Activated CD8-positive, alpha-beta T cell treated with anti-CD3 and anti-CD28 coated beads for 36 hours (primary cell): ENCODE data around the gene EML3. TPM values are rescaled to one million over a fixed set of nuclear protein-coding genes. Genes with fewer than 3 reads are reported as not detected.
"Not testable (repeated sequence)": the region's sequence is repeated elsewhere in the genome, so short reads cannot be mapped to it uniquely, and the experiment has no call there.

Experiments
- ATAC-seq: fragments of 200-7000 bp; cut with Tn5 transposase; one replicate; pipeline ENCODE4 v1.10.0; 2021; ENCODE audit warnings: mild to moderate bottlenecking, moderate library complexity
- CTCF ChIA-PET: fragments of 350-600 bp; sonication (Branson Sonifier 250); formaldehyde crosslinking; loops from one replicate; lab custom pipeline; 2021; ENCODE audit warnings: antibody characterized with exemption; lab: Charles Lee
- POLR2A ChIA-PET: fragments of 350-600 bp; sonication (Branson Sonifier 250); formaldehyde crosslinking; loops from one replicate; lab custom pipeline; 2021; ENCODE audit warnings: antibody characterized with exemption; lab: Charles Lee
- DNase-seq: peaks from one replicate; pipeline ENCODE4 v3.0.0-alpha.2; 2020
- H3K27ac Mint-ChIP-seq: one replicate; pipeline ENCODE4 v1.8.0; 2021; ENCODE audit warnings: mild to moderate bottlenecking, mixed read lengths
- H3K27me3 Mint-ChIP-seq: one replicate; pipeline ENCODE4 v1.8.0; 2021; ENCODE audit warnings: mixed read lengths
- H3K36me3 Mint-ChIP-seq: one replicate; pipeline ENCODE4 v1.8.0; 2021; ENCODE audit warnings: low read depth, mixed read lengths
- H3K4me1 Mint-ChIP-seq: one replicate; pipeline ENCODE4 v1.8.0; 2021; ENCODE audit warnings: low read depth, mixed read lengths
- H3K4me3 Mint-ChIP-seq: one replicate; pipeline ENCODE4 v1.8.0; 2021; ENCODE audit warnings: mild to moderate bottlenecking, moderate library complexity, mixed read lengths
- H3K9me3 Mint-ChIP-seq: one replicate; pipeline ENCODE4 v1.8.0; 2021; ENCODE audit warnings: mixed read lengths
- intact Hi-C: fragments of 100-400 bp; cut with micrococcal nuclease; formaldehyde crosslinking; loops from one replicate; pipeline ENCODE4 v1.10.0; 2022
- total RNA-seq, 2 experiments: library from RNA; stranded (reverse); gene quantifications; one replicate each; pipeline ENCODE4 v1.2.3, GENCODE V29; 2021
- TF ChIP-seq, protein P1 (sequence below): fragments of 200-600 bp; IDR thresholded peaks from one replicate; pipeline ENCODE4 v1.8.0; 2022; ENCODE audit warnings: antibody characterized with exemption, mild to moderate bottlenecking

The EML3 gene
- total RNA-seq, 2 experiments from 2014 or later = 115 to 120 TPM

DNA sequence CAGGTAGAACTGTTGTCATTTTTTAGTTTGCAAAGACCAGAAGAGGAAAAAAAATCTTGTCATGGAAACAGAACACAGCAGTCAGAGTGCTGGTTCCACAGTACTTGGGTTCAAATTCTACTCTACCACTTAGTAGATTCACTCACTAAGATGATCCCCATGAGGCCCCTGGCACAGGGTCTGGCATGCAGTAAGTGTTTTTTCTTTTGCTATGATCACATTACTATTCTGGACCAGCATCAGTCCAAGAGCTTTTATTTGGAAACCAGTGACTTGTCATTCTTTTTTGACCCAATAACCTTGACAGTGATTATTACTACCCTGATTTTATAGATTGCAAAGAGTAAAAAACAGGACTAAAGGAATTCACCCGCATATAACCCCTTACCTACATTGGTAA lies 43.0 kb downstream of the EML3 start:
- Mint-ChIP-seq H3K27me3 (no peaks in the 10 kb centered on the region), H3K27ac (peak overlapping the region; percentile 59), H3K36me3 (peaks cover 85% of the 10 kb centered on the region), H3K4me1 (peaks cover 62% of the 10 kb centered on the region), H3K9me3 (no peaks in the 10 kb centered on the region), H3K4me3 (peak overlapping the region; percentile 1)
- ATAC-seq (no peak), DNase-seq (no peak)
- ChIA-PET POLR2A (interaction anchor here (0.6 to 11.0 kb wide), 10 partner anchors 13 to 311 kb away, joined by 3 to 156 read pairs (median 4); partner anchors contain the start of genes AHNAK, MTA2, SLC3A2 and TUT1), CTCF (interaction anchor here (0.7 to 4.9 kb wide), 6 partner anchors 10 to 145 kb away, joined by 3 to 29 read pairs (median 6); partner anchors contain the start of gene TUT1)
- TF ChIP-seq, protein P1, sequence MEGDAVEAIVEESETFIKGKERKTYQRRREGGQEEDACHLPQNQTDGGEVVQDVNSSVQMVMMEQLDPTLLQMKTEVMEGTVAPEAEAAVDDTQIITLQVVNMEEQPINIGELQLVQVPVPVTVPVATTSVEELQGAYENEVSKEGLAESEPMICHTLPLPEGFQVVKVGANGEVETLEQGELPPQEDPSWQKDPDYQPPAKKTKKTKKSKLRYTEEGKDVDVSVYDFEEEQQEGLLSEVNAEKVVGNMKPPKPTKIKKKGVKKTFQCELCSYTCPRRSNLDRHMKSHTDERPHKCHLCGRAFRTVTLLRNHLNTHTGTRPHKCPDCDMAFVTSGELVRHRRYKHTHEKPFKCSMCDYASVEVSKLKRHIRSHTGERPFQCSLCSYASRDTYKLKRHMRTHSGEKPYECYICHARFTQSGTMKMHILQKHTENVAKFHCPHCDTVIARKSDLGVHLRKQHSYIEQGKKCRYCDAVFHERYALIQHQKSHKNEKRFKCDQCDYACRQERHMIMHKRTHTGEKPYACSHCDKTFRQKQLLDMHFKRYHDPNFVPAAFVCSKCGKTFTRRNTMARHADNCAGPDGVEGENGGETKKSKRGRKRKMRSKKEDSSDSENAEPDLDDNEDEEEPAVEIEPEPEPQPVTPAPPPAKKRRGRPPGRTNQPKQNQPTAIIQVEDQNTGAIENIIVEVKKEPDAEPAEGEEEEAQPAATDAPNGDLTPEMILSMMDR = no peak
- intact Hi-C loops = no loop called here

DNA sequence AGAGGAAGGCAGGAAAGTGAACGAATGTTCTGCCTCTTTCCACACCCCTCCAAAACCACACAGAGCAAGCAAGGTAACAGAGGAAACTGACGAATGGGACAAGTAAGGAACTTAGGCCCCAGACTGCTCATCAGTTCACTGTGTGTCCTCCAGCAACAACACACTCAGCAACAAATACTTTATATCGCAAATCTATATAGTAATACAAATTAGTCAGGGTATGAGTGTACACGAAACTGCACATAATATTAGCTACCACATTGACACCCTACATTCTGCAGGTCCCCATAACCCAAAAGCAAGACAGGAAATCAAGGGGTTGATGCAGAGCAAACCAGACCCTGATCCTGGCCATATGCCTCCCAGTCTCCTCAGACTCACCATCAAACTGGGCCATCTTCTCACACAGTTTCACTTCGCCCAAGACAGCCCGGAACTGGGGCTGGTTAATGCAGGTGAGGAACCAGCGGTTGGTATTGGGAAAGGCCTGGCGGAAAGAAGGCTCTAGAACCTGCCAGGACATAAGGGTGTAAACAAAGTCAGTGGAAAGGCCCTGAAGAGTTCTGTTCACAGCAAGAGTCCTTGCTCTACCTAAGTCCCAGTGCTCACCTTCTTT lies 45.4 kb downstream of the EML3 start:
- ChIA-PET CTCF (interaction anchor here (2.3 to 4.9 kb wide), 2 partner anchors 24 to 142 kb away, joined by 16 to 29 read pairs; no protein-coding TSS in a partner anchor), POLR2A (interaction anchor here (1.6 to 11.0 kb wide), 2 partner anchors 10 to 24 kb away, joined by 5 to 156 read pairs; partner anchors contain the start of gene TUT1)
- no peaks in the 10 kb centered on the region for H3K9me3 Mint-ChIP-seq
- H3K4me1 Mint-ChIP-seq = peaks cover 57% of the 10 kb centered on the region
- H3K36me3 Mint-ChIP-seq = peaks cover 71% of the 10 kb centered on the region
- H3K27me3 Mint-ChIP-seq = no peaks in the 10 kb centered on the region
- ATAC-seq (peak; percentile 49), DNase-seq (no peak)
- peak overlapping the region; percentile 61 for H3K27ac Mint-ChIP-seq
- TF ChIP-seq, protein P1 = no peak
- intact Hi-C loops = no loop called here
- H3K4me3 Mint-ChIP-seq = no peak overlapping the region

DNA sequence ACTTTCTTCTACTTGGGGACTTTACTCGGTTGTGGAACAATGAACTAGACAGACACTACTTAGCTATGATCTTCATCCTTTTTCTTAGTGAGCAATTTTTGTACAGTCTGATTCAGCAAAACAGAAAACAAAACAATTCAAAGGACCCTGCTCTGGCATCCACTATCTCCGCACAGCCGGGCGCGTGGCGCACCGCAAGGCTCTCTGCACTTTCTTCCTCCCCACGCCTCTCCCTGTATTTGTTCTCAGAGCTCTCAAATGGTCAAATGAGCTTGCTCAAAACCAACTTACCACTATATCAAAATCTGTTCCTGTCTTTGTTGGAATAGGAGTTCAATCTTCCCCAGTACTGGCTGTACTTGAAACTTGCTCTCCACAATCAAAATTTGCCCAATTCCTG lies 46.3 kb downstream of the EML3 start:
- POLR2A ChIA-PET = interaction anchor here (0.8 to 11.0 kb wide), 6 partner anchors 8 to 167 kb away, joined by 3 to 156 read pairs (median 4); partner anchors contain the start of genes EEF1G and TUT1
- Mint-ChIP-seq H3K36me3 (peaks cover 67% of the 10 kb centered on the region), H3K4me3 (no peak overlapping the region), H3K9me3 (no peaks in the 10 kb centered on the region), H3K27ac (peak overlapping the region; percentile 68), H3K27me3 (no peaks in the 10 kb centered on the region), H3K4me1 (peaks cover 55% of the 10 kb centered on the region)
- DNase-seq (no peak), ATAC-seq (no peak)
- CTCF ChIA-PET = interaction anchor here (1.0 to 3.8 kb wide), 7 partner anchors 8 to 147 kb away, joined by 3 to 19 read pairs (median 4); partner anchors contain the start of genes SCGB1A1 and TUT1
- TF ChIP-seq, protein P1 = no peak
- intact Hi-C loops = no loop called here

GRCh38 chr11:62565100-62565802 lies 47.3 kb downstream of the EML3 start:
- peak overlapping the region; percentile 47 for H3K27ac Mint-ChIP-seq
- ChIA-PET CTCF (interaction anchor here (1.0 to 3.8 kb wide), 6 partner anchors 9 to 146 kb away, joined by 3 to 19 read pairs (median 4); partner anchors contain the start of genes SCGB1A1 and TUT1), POLR2A (interaction anchor here (0.6 to 11.0 kb wide), 7 partner anchors 9 to 166 kb away, joined by 3 to 156 read pairs (median 3); partner anchors contain the start of genes EEF1G and TUT1)
- TF ChIP-seq, protein P1 = no peak
- peaks cover 66% of the 10 kb centered on the region for H3K36me3 Mint-ChIP-seq
- peaks cover 57% of the 10 kb centered on the region for H3K4me1 Mint-ChIP-seq
- ATAC-seq (no peak), DNase-seq (no peak)
- H3K9me3 Mint-ChIP-seq = no peaks in the 10 kb centered on the region
- H3K4me3 Mint-ChIP-seq = no peak overlapping the region
- H3K27me3 Mint-ChIP-seq = no peaks in the 10 kb centered on the region
- intact Hi-C loops = no loop called here

DNA sequence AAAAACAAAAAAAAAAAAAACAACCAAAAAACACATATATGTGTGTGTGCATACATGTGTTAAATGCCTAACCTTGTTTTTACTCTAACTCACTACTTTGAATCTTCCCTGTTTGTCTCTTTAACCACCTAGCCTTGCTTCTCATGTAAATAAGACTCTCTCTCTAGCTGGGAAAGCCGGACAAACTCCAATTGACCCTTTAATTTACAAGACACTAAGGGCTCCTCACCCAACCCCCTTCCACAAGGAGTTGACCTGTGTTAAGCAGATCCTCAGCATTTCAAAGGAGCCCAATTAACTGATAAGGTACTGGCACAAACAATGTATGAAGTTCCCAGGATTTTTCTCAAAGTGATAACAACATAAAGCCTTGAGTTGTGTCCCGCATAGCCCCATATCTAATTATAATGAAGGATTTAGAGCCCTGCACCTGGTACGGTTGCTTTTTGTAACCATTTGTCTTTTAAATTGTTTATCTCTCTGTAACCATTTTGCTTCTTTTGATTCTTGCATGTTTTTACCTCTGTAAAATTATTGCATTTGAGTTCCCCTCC lies 50.8 kb downstream of the EML3 start:
- H3K4me3 Mint-ChIP-seq, H3K27me3 Mint-ChIP-seq, ATAC-seq, DNase-seq, intact Hi-C loops, H3K9me3 Mint-ChIP-seq: not testable (repeated sequence)
- peaks cover 62% of the 10 kb centered on the region for H3K4me1 Mint-ChIP-seq
- ChIA-PET CTCF (interaction anchor here (1.0 to 5.4 kb wide), 7 partner anchors 8 to 167 kb away, joined by 3 to 80 read pairs (median 14); partner anchors contain the start of gene EEF1G), POLR2A (interaction anchor here (14.2 kb wide), 1 partner anchor 8 kb away, joined by 156 read pairs; the partner anchor contains the start of gene EEF1G)
- peaks cover 65% of the 10 kb centered on the region for H3K36me3 Mint-ChIP-seq
- H3K27ac Mint-ChIP-seq = peak overlapping the region; percentile 71
